GM21825 (cell line): ENCODE measurements around the gene TMEM115.

Source experiments
- ATAC-seq: cut with Tn5 transposase; IDR thresholded peaks from one replicate; pipeline ENCODE4 v1.9.1; 2021; ENCODE audit warnings: mild to moderate bottlenecking, moderate library complexity; ENCODE audit not compliant: unreplicated experiment

The TMEM115 gene

DNA sequence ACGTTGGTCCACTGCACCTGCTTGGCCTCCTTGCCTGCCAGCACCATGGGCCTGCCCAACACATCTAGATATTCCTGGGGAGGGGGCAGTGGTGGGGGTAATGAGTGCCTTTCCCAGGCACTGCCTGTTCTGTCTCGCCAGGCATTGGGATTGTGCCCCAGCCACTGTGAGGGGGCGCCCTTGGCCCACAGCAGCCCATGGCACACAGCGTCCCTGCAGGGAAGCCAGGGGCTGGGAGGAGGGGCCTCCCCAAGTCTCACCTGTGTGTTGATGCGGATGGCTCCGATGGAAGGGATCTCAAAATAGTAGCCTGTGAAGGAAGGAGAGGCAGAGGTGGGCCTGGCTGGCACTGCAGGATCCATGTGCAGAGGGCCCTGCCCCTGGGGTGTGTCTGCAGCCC is 18.7 kb upstream of the TMEM115 start:
- no peak for ATAC-seq

DNA sequence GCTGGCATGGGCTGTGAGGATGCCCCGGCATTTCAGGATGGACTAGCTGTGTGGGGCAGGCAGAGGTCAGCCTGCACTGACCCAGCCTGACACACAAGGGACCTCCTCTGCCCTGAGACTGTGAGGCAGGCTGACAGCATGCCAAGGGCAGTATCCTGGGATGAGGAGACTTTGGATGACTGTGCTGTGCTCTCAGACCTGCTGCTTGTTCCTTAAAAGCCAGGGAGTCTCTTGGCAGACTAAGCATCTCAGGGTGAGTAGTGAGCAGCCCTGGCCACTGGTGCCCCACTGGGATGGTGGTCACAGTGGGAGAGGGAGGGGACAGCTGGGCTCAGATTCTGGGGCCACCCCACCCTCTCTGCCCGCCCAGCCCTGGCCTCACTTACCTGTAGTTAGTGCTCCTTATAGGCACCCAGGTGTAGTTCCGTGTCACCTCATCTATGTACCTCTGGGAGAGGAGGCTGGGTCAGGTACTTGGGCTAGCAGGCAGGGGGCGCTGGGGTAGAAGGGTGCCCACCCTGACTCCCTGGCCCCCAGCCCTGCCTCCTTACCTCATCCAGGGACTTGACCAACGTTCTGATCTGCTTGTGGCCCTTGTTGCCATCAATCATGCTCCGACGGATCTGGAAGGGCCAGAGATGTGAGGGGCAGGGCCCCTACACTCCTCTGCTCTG is 16.1 kb upstream of the TMEM115 start:
- ATAC-seq = no peak

DNA sequence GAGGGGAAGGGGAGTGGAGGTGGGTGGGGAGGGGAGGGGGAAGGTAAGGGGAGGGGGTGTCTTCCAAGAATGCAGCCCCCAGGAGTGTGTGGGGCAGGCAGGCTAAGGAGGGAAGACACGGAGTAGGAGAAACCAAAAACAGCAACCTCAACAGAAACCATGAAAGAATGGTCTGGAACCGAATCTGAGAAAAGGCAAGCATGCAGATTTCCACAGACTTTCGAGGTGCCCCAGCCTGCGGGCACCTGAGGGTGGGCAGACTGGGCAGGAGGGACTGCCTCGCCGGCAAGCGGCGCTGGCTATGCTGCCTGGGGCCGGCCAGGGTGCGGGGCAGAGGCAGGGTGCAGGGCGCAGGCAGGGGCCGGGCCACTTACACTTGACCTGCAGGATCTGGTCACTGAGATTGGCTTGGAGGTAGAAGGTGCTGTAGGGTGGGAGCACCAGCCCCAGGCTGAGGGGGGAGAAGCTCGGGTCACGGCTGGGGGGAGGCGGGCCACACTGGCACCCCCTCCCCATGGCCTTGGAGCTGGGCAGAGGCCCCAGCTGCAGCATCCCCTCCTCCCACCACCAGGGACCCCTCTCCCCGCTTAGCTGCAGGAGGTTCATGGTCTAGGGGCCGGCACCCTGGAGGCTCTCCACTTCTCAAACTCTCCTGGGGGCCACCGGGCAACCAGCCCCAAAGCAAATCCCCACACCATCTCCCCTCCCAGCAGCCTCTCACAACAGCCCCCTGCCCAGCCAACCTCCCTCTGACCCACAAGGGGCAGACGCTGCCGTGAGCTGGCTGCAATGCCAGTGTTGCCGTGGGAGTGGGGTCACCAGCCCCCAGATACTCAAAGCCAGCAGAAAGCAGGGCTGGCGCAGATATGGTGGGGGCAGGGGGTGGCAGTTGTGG is 15.3 kb upstream of the TMEM115 start:
- no peak for ATAC-seq

DNA sequence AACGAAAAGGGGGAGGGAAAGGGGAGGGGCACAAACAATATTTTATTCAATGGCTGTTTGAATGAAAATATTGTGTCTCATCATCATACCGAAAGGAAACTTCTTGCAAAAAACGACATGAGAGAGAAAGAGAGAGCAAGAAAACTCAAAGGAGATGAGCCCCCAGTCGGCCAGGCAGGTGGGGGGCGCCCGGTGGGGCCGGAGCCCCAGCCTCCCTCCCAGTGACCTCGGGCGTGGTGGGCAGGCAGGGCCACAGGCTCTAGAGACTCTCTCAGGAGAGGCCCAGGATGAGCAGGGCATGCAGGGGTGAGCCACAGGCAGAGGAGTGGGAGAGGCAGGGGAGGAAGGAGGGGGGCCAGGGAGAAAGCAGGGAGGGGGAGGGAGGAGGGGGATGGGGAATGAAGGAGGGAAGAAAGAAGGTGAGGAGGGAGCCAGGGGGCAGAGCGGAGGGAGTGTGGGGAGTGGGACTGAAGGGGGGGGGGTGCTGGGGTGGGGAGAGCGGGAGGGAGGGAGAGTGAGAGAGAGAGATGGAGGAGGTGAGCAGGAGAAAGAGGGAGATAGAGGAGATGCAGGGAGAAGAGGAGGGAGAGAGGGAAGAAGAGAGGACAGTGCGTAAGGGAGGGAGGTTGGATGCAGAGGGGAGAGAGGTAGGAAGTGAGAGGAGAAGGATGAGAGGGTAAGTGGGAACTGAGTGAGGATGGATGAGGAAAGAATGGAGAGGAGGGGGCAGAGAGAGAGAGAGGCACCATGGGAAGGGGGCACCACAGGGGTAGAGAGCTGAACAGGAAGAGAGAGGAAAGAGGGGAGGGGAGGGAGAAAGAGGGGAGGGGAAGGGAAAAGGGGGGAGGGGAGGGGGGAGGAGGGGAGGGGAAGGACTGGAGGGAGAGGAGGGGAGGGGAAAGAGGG is 14.1 kb upstream of the TMEM115 start:
- no peak for ATAC-seq

DNA sequence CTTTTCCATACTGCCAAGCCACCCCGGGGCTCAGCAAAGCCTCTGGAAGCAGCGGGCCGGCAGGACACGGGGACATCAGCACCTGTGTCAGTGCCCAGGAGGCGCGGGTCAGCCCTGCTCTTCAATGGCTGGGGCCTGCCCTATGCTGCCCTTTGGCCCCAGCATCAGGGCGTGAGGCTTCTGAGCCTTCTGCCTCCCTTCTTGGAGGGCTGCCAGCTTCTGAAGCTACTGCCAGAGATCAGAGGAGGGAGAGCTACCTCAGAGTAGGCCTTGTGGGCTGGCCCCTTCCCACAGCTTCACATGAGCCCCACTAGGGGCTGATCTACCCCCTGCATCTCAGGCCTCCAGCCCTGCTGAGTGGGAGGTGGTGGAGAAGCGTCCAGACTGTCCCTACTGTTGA is 13.0 kb upstream of the TMEM115 start:
- no peak for ATAC-seq

DNA sequence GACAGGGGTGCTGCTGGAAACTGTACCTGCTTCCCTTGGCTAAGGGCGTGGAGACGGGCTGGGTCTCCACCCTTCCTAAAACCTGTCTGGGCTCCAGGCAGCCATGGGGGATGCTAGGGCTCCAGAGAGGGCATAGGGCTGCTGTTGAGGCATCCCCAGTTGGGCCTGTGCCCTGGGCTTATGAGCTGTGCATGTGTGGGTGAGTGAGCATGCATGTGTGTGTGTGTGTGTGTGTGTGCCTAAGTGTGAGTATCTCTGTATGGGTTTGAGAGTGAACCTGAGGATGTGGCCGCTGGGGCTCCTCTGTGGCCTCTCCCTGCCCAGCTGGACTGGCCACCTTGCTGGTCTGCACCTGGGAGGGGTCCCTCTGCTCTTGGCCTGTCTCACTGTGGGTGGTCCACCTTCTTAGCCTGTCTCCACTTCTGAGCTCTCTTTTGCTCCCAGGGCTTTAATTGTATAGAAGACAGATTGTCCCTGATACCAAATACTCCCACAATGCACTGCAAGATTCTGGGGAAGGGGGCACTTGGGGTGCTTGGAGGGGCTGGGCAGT is 11.9 kb upstream of the TMEM115 start:
- no peak for ATAC-seq

DNA sequence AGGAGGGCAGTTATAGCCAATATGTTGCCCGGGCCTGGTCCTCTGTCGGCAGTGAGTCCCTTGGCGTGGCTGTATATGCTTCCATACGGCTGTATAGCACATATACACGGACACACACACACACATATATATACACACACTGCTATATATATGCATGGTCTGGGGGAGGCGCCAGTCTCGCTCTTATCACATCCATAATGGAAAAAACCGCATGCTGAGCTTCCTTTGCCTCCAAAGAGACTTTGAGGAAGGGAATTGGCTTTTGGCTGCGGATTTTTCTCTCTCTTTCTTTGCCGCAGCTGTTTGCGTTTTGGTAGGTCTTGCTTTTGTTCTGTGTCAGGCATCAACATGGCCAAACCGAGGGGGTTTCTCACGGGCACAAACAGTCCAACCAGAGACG is 11.3 kb upstream of the TMEM115 start:
- ATAC-seq = no peak

DNA sequence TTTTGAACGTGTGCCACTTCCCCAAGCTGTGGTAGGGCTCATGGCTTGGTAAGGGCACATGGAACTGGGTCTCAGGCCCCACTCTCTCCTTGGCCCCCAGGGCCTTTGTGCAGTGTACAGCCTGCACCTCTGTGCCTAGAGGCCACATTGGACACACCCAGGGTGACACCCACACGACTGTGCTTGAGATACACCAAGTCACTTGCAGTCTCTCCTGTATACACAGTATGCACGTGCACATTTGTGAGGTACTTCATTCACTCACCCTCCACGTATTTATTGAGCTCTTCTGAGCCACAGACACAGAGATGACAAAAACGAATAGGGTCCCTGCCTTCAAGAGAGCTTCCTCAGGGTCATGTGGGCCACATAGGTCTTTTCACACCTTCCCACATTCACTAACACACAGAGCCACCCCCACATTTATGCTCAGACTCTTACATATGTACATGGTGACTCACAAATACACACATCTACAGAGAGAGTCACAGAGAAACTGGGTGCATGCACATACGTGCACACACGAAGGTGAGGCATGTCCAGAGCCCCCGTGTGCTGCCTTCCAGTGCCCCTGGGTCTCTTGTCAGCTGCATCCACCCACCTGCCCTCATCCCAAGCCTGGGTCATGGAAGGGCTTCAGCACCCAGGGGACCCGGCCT is 9.8 kb upstream of the TMEM115 start:
- ATAC-seq = no peak

DNA sequence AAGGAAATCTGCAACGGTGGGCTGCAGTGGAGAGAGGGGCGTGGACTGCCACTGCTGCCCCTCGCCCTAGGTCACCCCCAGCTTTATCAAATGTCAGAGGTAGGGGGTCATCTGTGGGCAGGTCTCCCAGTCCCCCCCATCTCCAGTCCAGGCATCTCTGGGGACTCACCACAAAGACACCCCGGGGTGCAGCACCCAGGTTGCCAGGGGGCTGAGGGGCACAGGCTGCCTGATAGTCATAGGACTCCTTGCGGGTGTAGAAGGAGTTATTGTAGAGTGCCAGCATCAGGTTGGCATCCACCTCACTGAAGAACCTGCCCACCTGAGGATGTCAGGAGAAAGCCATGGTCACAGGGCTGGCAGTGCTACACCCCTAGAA is 6.5 kb upstream of the TMEM115 start:
- no peak for ATAC-seq

DNA sequence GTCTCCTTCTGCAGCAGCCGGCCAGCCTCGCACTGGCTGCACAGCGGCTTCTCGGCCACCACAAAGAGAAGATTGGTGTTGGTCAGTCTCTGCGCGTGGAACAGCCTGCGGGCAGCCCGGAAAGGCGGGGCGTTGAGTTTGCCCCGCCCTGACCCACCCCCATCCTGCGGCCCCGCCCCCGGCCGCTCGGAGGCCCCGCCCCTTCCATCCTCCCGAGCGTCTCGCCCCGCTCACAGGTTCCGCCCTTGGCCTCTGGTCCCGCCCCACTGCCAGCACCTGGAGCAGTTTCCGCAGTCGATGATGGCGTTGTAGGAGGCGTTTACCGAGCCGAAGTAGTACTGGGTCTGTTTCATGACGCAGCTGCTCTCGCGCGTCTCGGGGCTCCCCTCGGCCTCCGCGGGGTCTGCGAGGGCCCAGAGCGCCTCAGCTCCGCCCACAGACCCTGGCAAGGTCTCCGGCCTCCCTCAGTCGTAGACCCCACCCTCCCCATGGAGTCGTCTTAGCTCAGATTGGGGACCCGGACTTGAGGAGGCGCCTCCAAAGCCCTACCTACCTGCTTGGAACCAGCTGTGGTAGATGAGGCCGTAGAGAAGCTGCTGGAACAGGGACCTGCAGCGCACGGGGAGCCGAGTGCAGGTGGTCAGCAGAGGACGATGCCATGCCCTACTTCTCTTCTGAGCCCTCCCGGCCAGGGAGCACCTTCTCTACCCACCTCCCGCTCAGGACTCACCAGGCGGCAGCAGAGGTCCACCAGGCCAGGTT is 5.9 kb upstream of the TMEM115 start:
- ATAC-seq = peak; percentile 76

DNA sequence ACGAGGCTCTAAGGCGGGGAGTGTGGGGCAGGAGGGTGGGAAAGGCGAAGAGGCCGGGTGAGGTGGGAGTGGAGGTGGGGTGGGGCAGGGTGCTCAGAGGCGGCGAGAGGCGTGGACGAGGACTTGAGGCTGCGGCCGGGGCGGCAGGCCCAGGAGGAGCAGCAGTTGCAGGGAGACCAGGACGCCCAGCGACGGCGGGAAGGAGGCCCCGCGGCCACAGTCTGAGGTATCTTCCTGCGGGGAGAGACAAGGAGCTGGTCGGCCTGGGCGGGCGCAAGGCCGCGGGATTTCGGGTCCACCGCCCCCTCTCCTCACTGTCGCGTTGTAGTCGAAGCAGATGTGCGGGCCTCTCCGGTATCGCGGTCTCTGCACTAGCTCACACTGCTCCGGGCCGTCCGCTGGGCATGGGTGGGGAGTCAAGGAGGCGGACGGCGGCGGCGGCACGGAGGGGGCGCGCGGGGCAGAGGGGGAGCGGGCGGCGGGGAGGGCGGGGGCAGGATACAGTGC is 5.3 kb upstream of the TMEM115 start:
- ATAC-seq = peak; percentile 5

DNA sequence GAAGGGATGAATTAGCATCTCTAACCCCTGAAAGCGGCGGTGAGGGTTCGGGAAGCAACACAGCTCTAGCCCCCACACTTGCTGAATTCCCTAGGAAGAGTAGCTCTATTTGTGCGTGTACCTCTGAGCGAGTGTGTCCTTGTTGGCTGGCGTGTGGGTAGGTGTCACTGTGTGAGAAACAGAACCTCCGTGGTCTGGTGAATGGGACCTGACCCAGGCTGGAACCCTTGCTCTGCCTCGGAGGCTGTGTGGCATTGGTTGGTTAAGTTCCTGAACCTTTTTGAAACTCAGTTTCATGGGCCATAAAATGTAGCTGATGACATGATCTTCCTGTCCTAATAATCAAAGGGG is 414 bp upstream of the TMEM115 start:
- no peak for ATAC-seq

DNA sequence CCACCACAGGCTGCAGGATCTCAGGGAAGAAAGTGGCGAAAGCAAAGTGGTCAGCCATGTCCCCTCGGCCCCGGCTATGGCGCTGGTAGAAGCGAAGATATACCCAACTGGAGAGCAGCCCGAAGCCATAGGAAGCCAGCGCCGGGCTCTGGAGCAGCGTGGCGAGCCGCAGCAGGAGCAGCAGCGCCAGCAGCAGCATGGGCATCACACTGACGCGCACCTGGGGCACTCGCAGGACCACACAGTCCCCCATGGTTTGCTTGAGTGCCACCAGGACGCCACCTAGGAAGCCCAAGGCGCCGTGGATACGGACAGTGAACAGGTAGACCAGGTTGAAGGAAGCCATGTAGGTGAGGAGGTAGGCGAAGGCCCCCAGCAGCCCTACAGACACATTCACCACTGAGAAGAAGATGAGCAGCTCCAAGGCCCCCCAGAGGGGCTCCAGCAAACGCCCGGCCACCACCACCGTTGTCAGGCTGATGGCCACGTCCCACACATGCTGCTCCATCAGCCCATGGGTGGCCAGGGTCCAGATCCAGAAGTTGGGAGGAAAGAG is 888 bp downstream of the TMEM115 start:
- no peak for ATAC-seq

DNA sequence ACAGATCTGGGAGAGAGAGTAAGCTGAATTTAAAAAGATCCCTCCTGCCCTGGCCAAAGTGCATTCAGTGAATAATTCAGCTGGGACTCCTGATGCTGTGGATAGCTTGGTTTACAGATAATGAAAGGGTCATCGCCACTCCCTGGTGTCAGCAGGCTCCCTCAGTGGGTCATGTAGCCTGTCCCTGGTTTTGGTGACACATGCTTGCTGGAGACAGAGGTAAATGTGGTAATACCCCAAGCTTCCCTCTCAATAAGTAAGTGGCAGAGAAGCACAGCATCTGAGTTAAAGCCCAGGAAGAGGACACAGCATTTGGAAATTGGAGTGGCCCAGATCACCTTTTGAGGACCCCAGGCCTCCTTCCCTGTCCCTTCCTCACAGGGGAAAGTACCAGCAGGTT is 1.8 kb downstream of the TMEM115 start:
- no peak for ATAC-seq

DNA sequence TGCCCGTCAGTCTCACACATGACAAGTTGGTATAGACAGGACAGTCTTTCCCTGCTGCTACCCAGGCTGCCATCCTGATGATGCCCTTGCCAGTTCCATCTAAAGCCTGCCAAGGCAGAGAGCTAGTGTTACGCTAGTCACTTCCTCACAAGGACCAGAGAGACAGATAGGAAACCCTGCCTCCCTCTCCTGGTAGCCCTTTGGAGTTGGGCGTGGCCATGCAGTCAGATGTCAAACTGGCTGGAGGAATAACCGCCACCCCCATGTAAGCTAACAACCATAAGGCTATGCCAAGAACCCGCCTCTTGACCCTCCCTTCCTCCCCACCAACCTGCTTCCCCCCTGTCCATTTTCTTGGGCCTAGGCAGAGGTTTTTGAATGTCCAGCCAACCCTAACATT is 2.8 kb downstream of the TMEM115 start:
- no peak for ATAC-seq

DNA sequence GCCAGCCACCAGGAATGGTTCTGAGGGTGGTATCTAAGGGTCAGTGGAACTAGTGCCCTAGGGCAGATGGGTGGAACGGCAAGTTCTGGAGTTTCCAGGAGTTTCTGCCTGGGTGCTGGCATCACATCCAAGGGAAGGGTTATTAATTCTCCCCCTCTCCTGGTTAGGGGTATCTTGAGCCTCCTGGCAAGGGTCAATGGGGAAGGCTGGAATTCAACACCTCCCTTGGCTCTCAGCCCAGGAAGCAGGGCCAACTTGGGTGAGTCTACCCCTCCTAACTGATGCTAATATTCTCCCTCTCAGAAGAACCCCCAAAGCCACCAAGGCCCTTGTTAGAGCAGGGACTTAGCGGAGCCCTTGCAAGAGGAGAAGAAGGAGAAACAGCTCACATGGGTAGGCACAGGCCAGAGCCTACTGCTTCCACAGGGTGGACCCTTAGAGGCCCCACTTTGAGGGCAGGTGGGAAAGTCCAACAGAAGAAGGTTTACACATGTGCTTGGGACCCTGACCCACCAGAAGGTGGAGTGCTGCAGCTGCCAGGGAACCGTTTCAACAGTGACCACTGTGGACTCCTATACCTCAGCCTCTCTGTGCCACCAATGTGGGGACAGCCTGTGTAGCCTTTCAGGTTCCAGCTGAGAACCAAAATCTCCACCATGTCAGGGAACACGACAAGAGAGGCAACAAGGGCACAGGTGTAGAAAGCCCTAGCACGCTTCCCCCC is 3.3 kb downstream of the TMEM115 start:
- ATAC-seq = no peak

DNA sequence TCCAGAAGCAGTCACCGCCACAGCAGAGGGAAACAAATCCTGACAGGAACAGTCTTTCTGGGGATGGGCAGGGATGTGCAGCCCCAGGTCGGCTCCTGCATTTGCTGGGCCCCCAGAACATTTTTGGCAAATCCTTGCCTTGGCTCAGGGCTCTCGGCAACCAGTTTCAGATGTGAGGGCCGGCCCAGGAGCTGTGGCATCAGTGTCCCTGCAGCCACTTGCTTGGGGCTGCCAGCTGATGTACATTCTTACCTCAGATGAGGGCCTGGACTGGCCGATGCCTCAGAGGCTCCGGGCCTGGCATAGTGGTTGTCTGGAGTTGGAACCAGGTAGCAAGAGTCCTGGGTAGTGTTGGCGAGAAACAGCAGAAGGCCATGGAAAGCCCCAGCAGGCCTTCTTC is 4.5 kb downstream of the TMEM115 start:
- ATAC-seq = no peak

DNA sequence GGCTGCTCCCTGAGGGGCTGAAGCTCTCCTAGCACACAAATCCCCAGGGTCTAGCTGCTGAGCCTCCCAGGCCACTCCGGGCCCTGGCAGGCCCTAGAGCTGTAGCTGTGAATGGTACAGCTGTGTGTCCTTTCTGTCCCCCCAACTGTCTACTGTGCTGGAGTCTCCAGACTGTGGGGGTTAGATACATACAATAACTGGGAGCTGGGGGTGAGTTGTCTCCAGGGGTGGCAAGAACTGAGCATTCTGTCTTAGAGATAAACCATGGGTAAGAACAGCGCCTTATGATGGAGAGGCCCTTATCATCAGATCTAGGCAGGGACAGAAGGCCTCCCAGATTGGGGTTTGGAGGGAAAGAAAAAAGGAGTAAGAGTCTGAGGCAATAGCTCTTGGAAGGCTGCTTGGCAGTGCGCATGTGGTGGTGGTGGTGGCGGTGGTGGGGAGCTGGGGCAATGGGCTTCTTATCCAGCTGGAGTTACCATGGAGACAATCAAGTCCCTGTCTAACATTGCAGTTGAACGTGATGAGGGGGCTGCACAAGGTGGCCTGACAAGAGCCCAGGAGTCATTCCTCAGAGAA is 5.0 kb downstream of the TMEM115 start:
- no peak for ATAC-seq
